ENCODE measurements around the gene MED27.
"Not testable (repeated sequence)": the region's sequence is repeated elsewhere in the genome, so short reads cannot be mapped to it uniquely, and the experiment has no call there.

MED27 gene

DNA sequence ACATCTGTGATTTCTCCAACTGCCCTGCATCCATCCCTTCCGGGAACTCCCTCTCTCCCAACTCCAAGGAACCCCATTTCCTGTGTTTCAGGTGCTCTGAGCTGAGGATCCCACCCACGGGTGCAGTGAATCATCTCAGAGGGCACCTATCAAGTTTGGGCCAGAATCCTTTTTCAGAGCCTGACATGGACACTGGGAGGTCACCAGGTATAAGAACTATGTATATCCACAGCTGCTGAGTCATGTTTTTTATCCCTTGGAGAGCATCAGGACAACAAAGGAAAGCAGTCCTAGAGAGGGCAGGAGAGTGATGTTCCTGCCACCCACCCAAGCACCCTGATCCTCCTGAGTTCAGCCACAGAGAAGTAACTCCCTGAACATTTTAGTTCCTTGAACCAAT lies 3.8 kb downstream of the MED27 start:
- DNase-seq (ENCODE audit: low spot score) = no peak

DNA sequence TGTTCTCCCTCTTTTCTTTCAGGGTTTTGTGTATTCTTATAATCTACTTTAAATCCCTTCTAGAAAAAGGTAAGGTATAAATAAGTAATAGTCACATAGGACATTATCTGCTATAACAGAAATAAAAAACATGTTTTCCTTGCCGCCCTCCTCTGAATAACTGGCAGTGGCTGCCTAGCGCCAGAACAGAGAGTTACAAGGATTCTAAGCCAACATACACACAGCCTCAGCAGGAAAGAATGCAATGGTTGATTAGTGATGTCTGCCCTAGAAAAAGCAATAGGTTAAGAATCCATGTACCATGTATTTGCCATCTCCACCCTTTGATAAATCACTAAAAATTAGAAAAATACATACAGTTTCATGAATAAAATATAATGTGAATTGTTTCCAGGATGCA lies 4.9 kb downstream of the MED27 start:
- no peak for DNase-seq (ENCODE audit: low spot score)

DNA sequence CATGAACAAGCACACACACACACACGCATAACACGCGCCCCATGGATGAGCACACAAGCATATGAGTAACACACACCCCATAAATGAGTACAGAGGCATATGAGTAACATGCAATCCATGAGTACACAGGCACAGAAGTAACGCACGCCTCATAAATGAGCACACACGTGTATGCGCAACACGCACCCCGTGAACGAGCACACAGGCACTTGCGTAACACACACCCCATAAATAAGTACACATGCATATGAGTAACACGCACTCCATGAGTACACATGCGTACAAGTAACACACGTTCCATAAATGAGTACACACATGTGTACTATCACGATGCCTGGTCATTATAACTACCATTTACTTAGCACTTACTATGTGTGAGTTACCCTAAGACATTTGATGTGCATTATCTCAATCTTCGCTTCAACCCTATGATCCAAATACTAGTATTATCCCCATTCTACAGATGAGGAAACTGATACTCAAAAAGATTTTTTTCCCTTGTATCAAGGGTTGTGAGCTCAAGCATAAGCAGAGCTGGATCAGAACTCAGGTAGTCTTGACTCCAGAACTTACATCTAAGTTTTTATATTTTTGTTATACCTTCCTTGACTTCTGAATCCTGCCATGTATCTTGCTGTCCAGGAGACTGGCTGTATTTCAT lies 7.7 kb downstream of the MED27 start:
- DNase-seq (ENCODE audit: low spot score) = no peak

DNA sequence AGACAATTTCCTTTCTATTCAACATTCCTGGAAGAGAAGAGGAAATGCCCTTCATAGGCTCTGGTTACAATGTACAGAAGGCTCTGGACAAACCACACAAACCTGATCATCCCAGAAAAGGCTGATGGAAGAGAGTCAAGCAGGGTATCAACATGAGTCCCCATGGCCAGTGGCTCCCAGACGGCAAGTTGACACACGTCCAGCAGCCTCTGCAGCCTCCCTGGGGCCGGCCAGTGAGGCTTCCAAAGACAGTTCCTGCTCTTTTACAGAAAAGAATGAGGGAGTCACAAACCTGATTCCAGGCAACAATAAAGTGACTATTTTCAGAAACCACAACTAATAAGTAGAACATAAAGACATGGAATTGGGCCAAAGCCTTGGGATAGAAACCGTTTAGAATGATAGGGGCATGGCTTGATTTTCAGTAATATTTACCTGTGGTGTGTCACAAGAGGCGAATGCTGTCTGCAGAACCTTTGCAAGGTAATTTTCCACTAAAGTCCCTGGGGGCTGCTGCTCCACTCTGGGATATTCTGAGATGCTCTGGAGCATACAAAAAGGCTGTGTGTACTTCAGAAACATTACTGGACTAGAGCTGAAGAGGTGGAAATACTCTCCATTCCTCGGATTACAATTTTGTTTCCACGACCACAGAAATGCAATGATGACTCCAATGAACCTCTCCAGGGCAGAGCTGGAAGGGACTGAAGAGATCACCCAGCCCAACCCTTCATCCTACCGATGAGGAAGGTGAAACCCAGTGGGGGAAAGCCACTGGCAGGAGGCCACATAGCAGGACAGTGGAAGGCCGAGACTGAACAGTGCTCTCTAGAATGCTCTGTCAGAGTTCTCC lies 10.4 kb downstream of the MED27 start:
- DNase-seq (ENCODE audit: low spot score) = no peak

- DNase-seq (ENCODE audit: low spot score) = no peak
Observed at GRCh38 chr9:132068605-132069004, 11.1 kb downstream of the MED27 start.

GRCh38 chr9:132066511-132066910 lies 13.2 kb downstream of the MED27 start:
- DNase-seq (ENCODE audit: low spot score) = no peak

DNA sequence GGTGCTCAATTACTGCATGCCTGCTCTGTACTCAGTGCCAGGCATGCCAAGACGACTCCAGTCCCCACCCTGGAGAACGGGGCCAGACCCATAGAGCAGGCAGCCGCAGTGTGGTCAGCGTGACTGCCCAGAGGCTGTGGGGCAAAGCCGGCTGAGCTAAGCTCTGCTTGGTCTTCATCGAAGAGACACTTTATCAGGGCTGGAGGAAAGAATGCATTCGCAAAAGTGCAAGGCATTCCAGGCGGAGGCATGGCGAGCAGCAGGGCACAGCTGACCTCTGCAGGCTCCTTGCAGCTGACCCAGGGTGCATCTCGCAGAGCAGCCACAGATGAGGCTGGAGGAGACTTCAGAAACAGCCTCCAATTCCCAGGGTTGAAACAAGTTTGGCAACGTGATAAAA lies 13.6 kb downstream of the MED27 start:
- no peak for DNase-seq (ENCODE audit: low spot score)

DNA sequence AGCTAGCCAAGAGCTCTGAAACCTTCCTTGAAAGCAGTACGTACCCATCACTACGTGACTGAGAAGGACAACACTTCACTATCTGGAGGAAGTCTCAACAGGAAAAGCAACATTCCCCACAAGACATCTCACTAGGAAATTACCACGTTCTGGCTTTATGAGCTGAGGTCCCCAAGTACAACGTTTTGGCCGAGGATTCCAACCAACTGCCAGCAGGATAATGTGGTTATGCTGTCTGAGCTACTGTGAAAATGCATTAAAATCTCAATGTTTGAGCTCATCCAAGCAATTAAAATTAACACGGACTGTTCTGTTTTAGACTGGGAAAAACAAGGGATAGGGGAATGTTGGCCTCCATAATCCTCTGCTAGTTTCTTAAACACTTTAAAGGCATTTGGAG lies 16.4 kb downstream of the MED27 start:
- DNase-seq (ENCODE audit: low spot score) = no peak

DNA sequence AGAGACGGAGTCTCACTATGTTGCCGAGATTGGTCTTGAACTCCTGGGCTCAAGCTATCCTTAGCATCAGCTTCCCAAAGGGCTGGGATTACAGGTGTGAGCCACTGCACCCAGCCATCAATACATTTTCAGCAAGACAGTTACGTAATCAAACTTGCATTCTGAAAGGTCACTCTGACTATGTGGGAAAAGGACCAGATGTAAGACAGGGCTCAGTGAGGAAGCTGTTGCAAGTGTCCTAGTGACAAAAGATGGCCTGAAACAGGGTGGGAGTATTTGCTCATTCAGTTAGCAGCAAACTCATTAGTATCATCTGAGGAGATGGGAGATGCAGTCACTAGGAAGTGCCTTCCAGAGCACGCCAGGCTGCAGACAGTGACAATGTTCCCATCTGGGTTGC lies 16.9 kb downstream of the MED27 start:
- DNase-seq (ENCODE audit: low spot score) = no peak

GRCh38 chr9:132061526-132061925 lies 18.1 kb downstream of the MED27 start:
- no peak for DNase-seq (ENCODE audit: low spot score)

DNA sequence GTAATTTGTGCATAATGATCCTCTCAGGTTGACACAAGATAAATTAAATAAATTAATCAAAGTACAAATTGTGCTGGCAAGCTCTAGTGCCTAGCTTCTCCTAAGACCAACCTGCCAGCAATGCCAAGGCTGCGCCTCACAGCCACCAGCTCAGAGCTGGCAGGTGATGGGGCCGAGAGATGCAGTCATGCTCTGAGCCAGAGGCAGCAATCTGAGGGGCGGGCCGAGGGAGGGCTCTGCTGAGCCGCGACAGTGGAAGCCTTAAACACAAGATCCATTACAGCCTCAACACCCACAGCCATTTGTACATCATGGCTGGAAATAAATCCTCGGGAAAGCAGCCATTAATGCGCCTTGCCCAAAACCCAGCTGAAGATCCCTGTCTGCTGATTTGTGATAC lies 20.3 kb downstream of the MED27 start:
- DNase-seq (ENCODE audit: low spot score) = no peak

DNA sequence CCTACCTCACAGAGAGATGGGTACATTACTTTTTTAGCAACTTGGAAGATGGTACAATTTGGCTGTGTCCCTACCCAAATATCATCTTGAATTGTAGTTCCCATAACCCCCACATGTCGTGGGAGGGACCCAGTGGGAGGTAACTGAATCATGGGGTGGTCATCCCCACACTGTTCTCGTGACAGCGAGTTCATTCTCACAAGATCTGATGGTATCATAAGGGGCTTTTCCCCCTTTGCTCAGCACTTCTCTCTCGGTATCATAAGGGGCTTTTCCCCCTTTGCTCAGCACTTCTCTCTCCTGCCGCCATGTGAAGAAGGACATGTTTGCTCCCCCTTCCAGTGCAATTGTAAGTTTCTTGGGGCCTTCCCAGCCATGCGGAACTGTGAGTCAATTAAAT lies 21.4 kb downstream of the MED27 start:
- DNase-seq (ENCODE audit: low spot score) = not testable (repeated sequence)

DNA sequence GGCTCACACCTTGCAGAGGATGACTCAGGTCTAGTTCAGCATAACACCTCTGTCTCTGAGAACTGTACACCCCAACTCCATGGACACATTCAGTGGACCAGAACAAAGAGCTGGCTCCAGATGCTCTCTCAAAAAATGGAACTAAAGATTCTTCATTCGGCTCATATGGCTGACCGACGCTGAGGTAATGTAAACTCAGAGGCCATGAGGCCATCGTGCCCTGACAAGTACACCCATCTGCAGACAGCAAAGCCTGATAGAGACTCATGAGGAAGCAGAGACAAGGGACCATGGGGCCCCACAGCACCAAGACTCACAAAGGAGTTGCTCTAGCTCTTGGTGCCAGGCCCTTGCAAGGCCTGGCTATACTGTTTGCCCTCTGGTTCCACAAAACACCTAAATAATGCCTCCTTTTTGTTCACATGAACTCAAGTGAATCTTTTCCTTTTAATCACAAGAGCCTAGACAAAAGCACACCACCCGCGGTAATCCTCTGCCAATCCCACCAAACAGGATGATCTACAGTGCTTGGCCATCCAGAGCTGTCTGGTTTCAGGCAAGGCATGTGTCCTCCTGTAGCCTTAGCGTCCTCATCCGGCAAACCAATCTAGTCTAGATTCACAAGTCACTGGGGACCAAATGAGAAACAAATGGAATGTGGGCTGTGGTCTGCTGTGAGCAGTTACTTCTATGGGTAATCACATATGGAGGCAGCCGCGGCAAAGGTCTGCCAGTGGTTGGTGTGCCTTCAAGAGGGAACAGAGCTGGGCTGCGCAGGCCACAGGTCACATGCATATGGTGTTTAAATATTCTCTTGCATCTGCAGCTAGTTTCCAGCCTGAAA lies 22.7 kb downstream of the MED27 start:
- DNase-seq (ENCODE audit: low spot score) = no peak

GRCh38 chr9:132055756-132056155 lies 23.9 kb downstream of the MED27 start:
- no peak for DNase-seq (ENCODE audit: low spot score)

GRCh38 chr9:132054024-132054423 lies 25.6 kb downstream of the MED27 start:
- DNase-seq (ENCODE audit: low spot score) = no peak

DNA sequence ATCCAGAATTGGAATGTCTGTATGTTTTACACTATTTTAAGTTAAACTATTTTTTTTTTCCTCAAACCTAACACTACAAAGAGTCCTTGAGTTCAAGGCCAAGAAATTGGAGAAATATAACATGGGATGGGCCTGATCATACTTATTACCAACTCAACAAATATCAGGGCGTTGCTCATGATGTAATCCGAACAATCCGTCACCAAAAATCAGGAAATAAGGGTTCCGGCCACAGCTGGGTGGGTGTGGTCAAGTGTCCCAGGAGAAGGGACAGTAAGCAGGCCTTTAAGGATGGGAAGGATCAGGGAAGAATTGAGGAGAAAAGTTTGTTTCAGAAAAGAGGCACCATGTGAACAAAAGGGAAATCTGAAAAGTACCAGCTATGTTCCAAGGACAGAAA lies 29.8 kb downstream of the MED27 start:
- DNase-seq (ENCODE audit: low spot score) = no peak

DNA sequence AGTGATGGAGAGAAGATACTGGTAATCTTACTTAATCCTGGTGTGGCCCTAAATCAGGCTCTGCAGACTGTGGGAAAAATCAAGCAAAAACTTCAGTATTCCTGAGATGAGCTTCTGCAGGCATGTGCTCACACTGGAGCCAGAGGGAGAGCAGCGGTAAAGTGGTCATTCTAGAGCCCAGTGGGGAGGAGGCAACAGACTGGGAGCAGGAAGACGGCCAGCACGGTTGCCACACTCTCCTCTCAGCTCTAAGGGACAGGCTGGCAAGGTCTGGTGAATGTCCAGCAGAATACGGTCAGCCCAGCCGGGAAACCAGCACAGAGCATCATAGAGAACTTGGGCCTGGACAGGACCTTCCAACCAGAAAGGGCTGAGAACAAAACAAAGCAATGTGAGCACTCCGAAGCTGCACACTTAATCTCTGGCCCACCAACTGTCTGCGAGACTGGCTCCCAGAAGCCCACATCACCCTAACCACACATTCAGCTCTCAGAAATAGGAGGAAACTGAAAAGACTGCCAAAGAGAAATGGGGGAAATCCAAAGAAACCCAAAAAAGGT lies 30.3 kb downstream of the MED27 start:
- no peak for DNase-seq (ENCODE audit: low spot score)

DNA sequence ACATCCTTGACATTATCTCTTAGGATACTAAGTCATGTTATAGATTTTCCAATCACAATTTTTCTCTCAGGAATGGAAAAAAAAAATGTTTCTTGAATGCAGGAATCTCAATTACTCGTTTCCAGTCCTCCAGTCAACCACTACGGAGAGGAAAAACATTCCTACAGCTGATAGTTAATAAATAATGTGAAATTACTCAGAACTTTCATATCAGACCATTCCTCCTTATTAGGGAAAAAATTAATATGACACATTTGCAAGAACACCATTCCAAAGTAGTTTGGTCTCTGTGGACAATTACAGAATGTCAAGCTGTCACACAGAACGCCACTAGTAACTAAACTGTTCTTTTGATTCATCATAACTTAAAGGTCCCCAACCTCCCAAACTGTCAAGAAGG lies 31.5 kb downstream of the MED27 start:
- DNase-seq (ENCODE audit: low spot score) = no peak

- no peak for DNase-seq (ENCODE audit: low spot score)
Observed at GRCh38 chr9:132046456-132046855, 33.2 kb downstream of the MED27 start.

GRCh38 chr9:132044176-132044875 lies 35.3 kb downstream of the MED27 start:
- DNase-seq (ENCODE audit: low spot score) = no peak

- DNase-seq (ENCODE audit: low spot score) = no peak
Observed at GRCh38 chr9:132043708-132044107, 36.0 kb downstream of the MED27 start.

GRCh38 chr9:132042324-132042723 lies 37.3 kb downstream of the MED27 start:
- DNase-seq (ENCODE audit: low spot score) = no peak
